Type B pancreatic cell (in vitro differentiated cells): ENCODE measurements around the gene CLASP2. TPM values are rescaled to one million over a fixed set of nuclear protein-coding genes. Genes with fewer than 3 reads are reported as not detected.

ENCODE experiments used
- DNase-seq: peaks from one replicate; pipeline ENCODE4 v3.0.0; 2021; ENCODE audit warnings: mixed read lengths; ENCODE audit not compliant: unreplicated experiment; ENCODE audit errors: extremely low spot score
- H3K27ac Mint-ChIP-seq: 2 replicates; pipeline ENCODE4 v1.8.0; 2021; ENCODE audit warnings: mild to moderate bottlenecking, mixed read lengths
- H3K27me3 Mint-ChIP-seq: 2 replicates; pipeline ENCODE4 v1.8.0; 2021; ENCODE audit warnings: mixed read lengths
- H3K36me3 Mint-ChIP-seq: 2 replicates; pipeline ENCODE4 v1.8.0; 2021; ENCODE audit warnings: mixed read lengths
- H3K4me1 Mint-ChIP-seq: one replicate; pipeline ENCODE4 v1.8.0; 2021; ENCODE audit warnings: mixed read lengths; ENCODE audit not compliant: unreplicated experiment
- H3K4me3 Mint-ChIP-seq: 2 replicates; pipeline ENCODE4 v1.8.0; 2021; ENCODE audit warnings: mild to moderate bottlenecking, mixed read lengths
- H3K9me3 Mint-ChIP-seq: 2 replicates; pipeline ENCODE4 v1.8.0; 2021; ENCODE audit warnings: mixed read lengths
- CTCF ChIP-seq: fragments of 200-600 bp; sonication (generic); conservative IDR thresholded peaks from 2 replicates; pipeline ENCODE4 v1.5.0; 2021; ENCODE audit warnings: antibody characterized with exemption, mild to moderate bottlenecking
- total RNA-seq: library from RNA; stranded (reverse); gene quantifications from 2 replicates; pipeline ENCODE4 v1.2.1, GENCODE V29; 2021; ENCODE audit warnings: low replicate concordance

Gene CLASP2
- total RNA-seq, 1 donor from 2014 or later: 56.8 TPM

- Mint-ChIP-seq H3K36me3 (peaks cover 32% of the 10 kb centered on the region), H3K27me3 (no peaks in the 10 kb centered on the region), H3K4me3 (no peak overlapping the region), H3K27ac (no peak overlapping the region), H3K9me3 (peaks cover 2% of the 10 kb centered on the region), H3K4me1 (no peaks in the 10 kb centered on the region)
- DNase-seq: no peak
- no peak for TF ChIP-seq CTCF
These were observed 173.9 kb downstream of the CLASP2 start for GRCh38 chr3:33544126-33544525.

- Mint-ChIP-seq H3K9me3 (no peaks in the 10 kb centered on the region), H3K36me3 (peaks cover 27% of the 10 kb centered on the region), H3K27ac (no peak overlapping the region), H3K4me3 (no peak overlapping the region), H3K4me1 (no peaks in the 10 kb centered on the region), H3K27me3 (no peaks in the 10 kb centered on the region)
- no peak for DNase-seq
- TF ChIP-seq CTCF: no peak
These were observed 174.5 kb downstream of the CLASP2 start for GRCh38 chr3:33543601-33544000.

- no peak for TF ChIP-seq CTCF
- Mint-ChIP-seq H3K36me3 (peaks cover 23% of the 10 kb centered on the region), H3K4me1 (no peaks in the 10 kb centered on the region), H3K27ac (no peak overlapping the region), H3K27me3 (no peaks in the 10 kb centered on the region), H3K4me3 (no peak overlapping the region), H3K9me3 (no peaks in the 10 kb centered on the region)
- DNase-seq: no peak
These were observed 176.1 kb downstream of the CLASP2 start for GRCh38 chr3:33541918-33542317.

- DNase-seq: no peak
- TF ChIP-seq CTCF: no peak
- Mint-ChIP-seq H3K27me3 (no peaks in the 10 kb centered on the region), H3K4me3 (no peak overlapping the region), H3K4me1 (no peaks in the 10 kb centered on the region), H3K9me3 (no peaks in the 10 kb centered on the region), H3K27ac (no peak overlapping the region), H3K36me3 (peaks cover 21% of the 10 kb centered on the region)
These were observed 179.2 kb downstream of the CLASP2 start for GRCh38 chr3:33538678-33539339.

GRCh38 chr3:33537133-33537532 lies 180.9 kb downstream of the CLASP2 start:
- no peak overlapping the region for H3K4me3 Mint-ChIP-seq
- peaks cover 28% of the 10 kb centered on the region for H3K36me3 Mint-ChIP-seq
- no peak overlapping the region for H3K27ac Mint-ChIP-seq
- TF ChIP-seq CTCF: no peak
- H3K27me3 Mint-ChIP-seq: no peaks in the 10 kb centered on the region
- no peak for DNase-seq
- H3K9me3 Mint-ChIP-seq: no peaks in the 10 kb centered on the region
- no peaks in the 10 kb centered on the region for H3K4me1 Mint-ChIP-seq
